Loucy (cell line): Measurements from ENCODE around the gene ITSN1.
"Not testable (repeated sequence)": the region's sequence is repeated elsewhere in the genome, so short reads cannot be mapped to it uniquely, and the experiment has no call there.

Source experiments
- H2AFZ ChIP-seq: fragments of 200-600 bp; sonication (generic); 2 replicates; pipeline ENCODE4 v1.6.0; 2016; ENCODE audit warnings: antibody characterized with exemption, mild to moderate bottlenecking, low read length, moderate library complexity
- H3F3A ChIP-seq: fragments of 200-600 bp; 2 replicates; pipeline ENCODE4 v1.6.0; 2016; ENCODE audit warnings: antibody characterized with exemption, low read depth, mild to moderate bottlenecking
- H3K27me3 ChIP-seq: fragments of 200-600 bp; sonication (generic); 2 replicates; pipeline ENCODE4 v1.6.1; 2014; ENCODE audit warnings: low read length, mild to moderate bottlenecking; ENCODE audit not compliant: insufficient read depth, poor library complexity, severe bottlenecking
- H3K36me3 ChIP-seq: fragments of 200-600 bp; sonication (generic); 2 replicates; pipeline ENCODE4 v1.6.1; 2016; ENCODE audit warnings: low read length; ENCODE audit not compliant: insufficient read depth
- H3K4me1 ChIP-seq: fragments of 200-600 bp; sonication (generic); 2 replicates; pipeline ENCODE4 v1.5.1; 2014; ENCODE audit warnings: low read length, mild to moderate bottlenecking; ENCODE audit not compliant: insufficient read depth, poor library complexity, severe bottlenecking
- H3K4me2 ChIP-seq: fragments of 200-600 bp; sonication (generic); 2 replicates; pipeline ENCODE4 v1.6.0; 2014; ENCODE audit warnings: antibody characterized with exemption, low read length, low read depth, mild to moderate bottlenecking; ENCODE audit not compliant: poor library complexity, severe bottlenecking
- H3K4me3 ChIP-seq: fragments of 200-600 bp; sonication (generic); 2 replicates; pipeline ENCODE4 v1.5.1; 2014; ENCODE audit warnings: low read length, mild to moderate bottlenecking, mixed read lengths; ENCODE audit not compliant: poor library complexity, severe bottlenecking
- H3K79me2 ChIP-seq: fragments of 200-600 bp; sonication (generic); 2 replicates; pipeline ENCODE4 v1.6.1; 2014; ENCODE audit warnings: low read length; ENCODE audit not compliant: insufficient read depth
- H3K9ac ChIP-seq: fragments of 200-600 bp; sonication (generic); 2 replicates; pipeline ENCODE4 v1.6.0; 2014; ENCODE audit warnings: mild to moderate bottlenecking, low read depth, low read length, moderate library complexity; ENCODE audit not compliant: poor library complexity, severe bottlenecking
- H3K9me2 ChIP-seq: fragments of 200-600 bp; sonication (generic); replicated peaks from 2 replicates; pipeline ENCODE4 v1.6.1; 2016; ENCODE audit warnings: low read depth, low read length, mixed read lengths
- H3K9me3 ChIP-seq: fragments of 200-600 bp; sonication (generic); 2 replicates; pipeline ENCODE4 v1.6.1; 2014; ENCODE audit warnings: mild to moderate bottlenecking, antibody characterized with exemption, low read length, low read depth; ENCODE audit not compliant: insufficient read depth
- H4K20me1 ChIP-seq: fragments of 200-600 bp; sonication (generic); 2 replicates; pipeline ENCODE4 v1.6.0; 2014; ENCODE audit warnings: antibody characterized with exemption, low read length, mild to moderate bottlenecking; ENCODE audit not compliant: insufficient read depth, poor library complexity, severe bottlenecking
- EZH2phosphoT487 ChIP-seq: fragments of 200-600 bp; IDR thresholded peaks from 2 replicates; pipeline ENCODE4 v1.6.1; 2018; ENCODE audit warnings: antibody characterized with exemption, mild to moderate bottlenecking, moderate library complexity, borderline replicate concordance
- TF ChIP-seq, protein P1 (sequence below): fragments of 200-600 bp; sonication (generic); conservative IDR thresholded peaks from 2 replicates; pipeline ENCODE4 v1.5.1; 2014; ENCODE audit warnings: mild to moderate bottlenecking, antibody characterized with exemption, low read length

Gene ITSN1

DNA sequence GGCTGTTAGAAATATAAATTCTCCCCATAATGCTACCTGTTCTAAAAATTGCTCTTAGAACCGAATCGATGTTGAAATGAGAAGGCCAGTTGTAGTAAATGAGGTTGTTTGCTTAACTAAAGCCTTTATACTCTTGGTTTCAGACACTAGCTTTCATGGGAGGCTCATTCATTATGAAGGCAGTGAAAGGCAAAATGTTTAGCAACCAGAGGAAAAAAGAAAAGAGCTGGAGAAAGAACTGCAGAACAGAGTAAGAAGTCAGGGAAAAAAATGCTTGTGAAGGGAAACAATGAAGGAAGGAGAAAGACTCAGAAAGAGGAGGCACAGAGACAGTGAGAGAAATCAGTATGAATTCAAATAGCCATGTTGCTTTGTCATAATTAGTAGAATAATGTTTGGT lies 145.1 kb downstream of the ITSN1 start:
- Histone ChIP-seq H3K36me3 (no peaks in the 10 kb centered on the region), H3K4me1 (no peaks in the 10 kb centered on the region)

DNA sequence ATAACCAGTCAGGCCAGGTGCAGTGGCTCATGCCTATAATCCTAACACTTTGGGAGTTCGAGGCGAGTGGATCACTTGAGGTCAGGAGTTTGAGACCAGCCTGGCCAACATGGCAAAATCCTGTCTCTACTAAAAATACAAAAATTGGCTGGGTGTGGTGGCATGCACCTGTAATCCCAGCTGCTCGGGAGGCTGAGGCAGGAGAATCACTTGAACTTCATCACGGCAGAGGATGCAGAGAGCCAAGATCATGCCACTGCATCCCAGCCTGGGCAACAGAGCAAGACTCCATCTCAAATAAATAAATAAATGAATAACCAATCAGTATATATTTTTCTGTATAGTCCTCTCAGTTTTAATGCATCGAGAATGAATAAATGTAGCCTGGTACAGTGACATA lies 146.1 kb downstream of the ITSN1 start:
- H3K36me3 ChIP-seq, H3K9ac ChIP-seq, H4K20me1 ChIP-seq, H3K9me2 ChIP-seq, H3K27me3 ChIP-seq, H3K4me2 ChIP-seq, H3K4me3 ChIP-seq, H3K4me1 ChIP-seq, H2AFZ ChIP-seq, H3F3A ChIP-seq, H3K79me2 ChIP-seq, H3K9me3 ChIP-seq: not testable (repeated sequence)

More for the DNA sequence above, 145.1 kb downstream of the ITSN1 start:
- Histone ChIP-seq H3K79me2 (no peaks in the 10 kb centered on the region), H3K4me2 (no peak overlapping the region), H3K27me3 (no peaks in the 10 kb centered on the region), H3K9ac (no peak overlapping the region), H3F3A (no peaks in the 10 kb centered on the region), H2AFZ (no peak overlapping the region), H3K9me3 (no peaks in the 10 kb centered on the region), H4K20me1 (no peaks in the 10 kb centered on the region), H3K4me3 (no peak overlapping the region), H3K9me2 (no peaks in the 10 kb centered on the region)
- TF ChIP-seq, protein P1, sequence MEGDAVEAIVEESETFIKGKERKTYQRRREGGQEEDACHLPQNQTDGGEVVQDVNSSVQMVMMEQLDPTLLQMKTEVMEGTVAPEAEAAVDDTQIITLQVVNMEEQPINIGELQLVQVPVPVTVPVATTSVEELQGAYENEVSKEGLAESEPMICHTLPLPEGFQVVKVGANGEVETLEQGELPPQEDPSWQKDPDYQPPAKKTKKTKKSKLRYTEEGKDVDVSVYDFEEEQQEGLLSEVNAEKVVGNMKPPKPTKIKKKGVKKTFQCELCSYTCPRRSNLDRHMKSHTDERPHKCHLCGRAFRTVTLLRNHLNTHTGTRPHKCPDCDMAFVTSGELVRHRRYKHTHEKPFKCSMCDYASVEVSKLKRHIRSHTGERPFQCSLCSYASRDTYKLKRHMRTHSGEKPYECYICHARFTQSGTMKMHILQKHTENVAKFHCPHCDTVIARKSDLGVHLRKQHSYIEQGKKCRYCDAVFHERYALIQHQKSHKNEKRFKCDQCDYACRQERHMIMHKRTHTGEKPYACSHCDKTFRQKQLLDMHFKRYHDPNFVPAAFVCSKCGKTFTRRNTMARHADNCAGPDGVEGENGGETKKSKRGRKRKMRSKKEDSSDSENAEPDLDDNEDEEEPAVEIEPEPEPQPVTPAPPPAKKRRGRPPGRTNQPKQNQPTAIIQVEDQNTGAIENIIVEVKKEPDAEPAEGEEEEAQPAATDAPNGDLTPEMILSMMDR: no peak
- no peak for TF ChIP-seq EZH2phosphoT487

DNA sequence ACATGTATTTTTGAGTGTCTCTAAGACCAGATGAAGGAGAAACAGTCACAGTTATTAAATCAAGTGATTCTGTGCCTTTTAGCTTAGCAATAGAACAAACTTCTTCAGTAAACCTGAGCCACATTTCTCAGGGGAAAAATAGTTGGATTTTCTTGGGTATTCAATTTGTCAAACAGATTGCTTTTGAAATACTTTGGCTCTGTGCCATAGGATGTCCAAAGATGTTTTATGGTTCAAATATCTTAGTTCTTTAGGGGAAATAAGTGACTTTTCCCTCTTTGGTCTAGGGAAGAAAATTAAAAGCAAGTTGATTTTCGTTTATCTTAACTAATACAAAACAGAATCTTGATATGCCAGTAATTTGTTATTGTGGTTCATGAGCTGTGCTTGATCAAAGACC lies 147.4 kb downstream of the ITSN1 start:
- TF ChIP-seq, protein P1: no peak
- no peak for TF ChIP-seq EZH2phosphoT487
- H3K9ac ChIP-seq: no peak overlapping the region
- no peaks in the 10 kb centered on the region for H3K27me3 ChIP-seq
- no peaks in the 10 kb centered on the region for H3K9me3 ChIP-seq
- no peaks in the 10 kb centered on the region for H4K20me1 ChIP-seq
- H3K79me2 ChIP-seq: no peaks in the 10 kb centered on the region
- H3K4me3 ChIP-seq: no peak overlapping the region
- H3K4me1 ChIP-seq: no peaks in the 10 kb centered on the region
- no peaks in the 10 kb centered on the region for H3K9me2 ChIP-seq
- H3K36me3 ChIP-seq: no peaks in the 10 kb centered on the region
- H3K4me2 ChIP-seq: no peak overlapping the region
- no peak overlapping the region for H2AFZ ChIP-seq
- no peaks in the 10 kb centered on the region for H3F3A ChIP-seq

DNA sequence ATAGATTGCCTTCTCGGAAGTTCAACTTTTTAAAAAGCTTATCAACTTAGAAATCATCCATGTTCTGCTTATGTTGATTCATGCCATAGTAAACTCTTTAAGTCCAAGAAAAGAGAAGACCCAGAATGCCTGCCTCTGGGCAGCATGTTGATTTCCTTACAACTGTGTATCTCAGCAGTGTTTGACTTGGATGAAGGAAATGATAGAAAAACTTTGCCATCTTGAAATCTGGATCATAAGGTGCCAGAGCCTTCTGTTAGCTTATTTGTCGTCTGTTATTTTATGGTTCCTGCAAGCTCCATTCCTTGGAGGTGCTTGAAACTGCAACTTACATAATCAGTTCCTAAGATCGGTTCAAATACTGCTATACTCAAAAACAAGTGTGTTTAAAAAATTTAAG lies 148.8 kb downstream of the ITSN1 start:
- no peaks in the 10 kb centered on the region for H3K9me2 ChIP-seq
- H3K4me3 ChIP-seq: no peak overlapping the region
- H3K79me2 ChIP-seq: no peaks in the 10 kb centered on the region
- no peaks in the 10 kb centered on the region for H3K4me1 ChIP-seq
- H4K20me1 ChIP-seq: no peaks in the 10 kb centered on the region
- TF ChIP-seq, protein P1: no peak
- TF ChIP-seq EZH2phosphoT487: no peak
- H3K9me3 ChIP-seq: no peaks in the 10 kb centered on the region
- no peak overlapping the region for H2AFZ ChIP-seq
- H3F3A ChIP-seq: no peaks in the 10 kb centered on the region
- no peak overlapping the region for H3K9ac ChIP-seq
- H3K36me3 ChIP-seq: no peaks in the 10 kb centered on the region
- H3K4me2 ChIP-seq: no peak overlapping the region
- H3K27me3 ChIP-seq: no peaks in the 10 kb centered on the region
